SK-N-SH treated with all-trans-retinoic acid at 6 μM for 48 hours (cell line): ENCODE data around the gene SH3RF1.

ENCODE experiments used
- ESRRG ChIP-seq: fragments of 250-450 bp; sonication (Bioruptor Pico); IDR thresholded peaks from 2 replicates; pipeline ENCODE4 v1.6.1; 2021; ENCODE audit warnings: mild to moderate bottlenecking
- ZFP3 ChIP-seq: fragments of 250-450 bp; sonication (Bioruptor Pico); IDR thresholded peaks from 2 replicates; pipeline ENCODE4 v1.5.0; 2020; ENCODE audit warnings: mild to moderate bottlenecking, moderate library complexity
- ZNF565 ChIP-seq: fragments of 450-650 bp; formaldehyde crosslinking; conservative IDR thresholded peaks from 2 replicates; pipeline ENCODE4 v1.5.0; 2020; ENCODE audit warnings: low read depth, mild to moderate bottlenecking, moderate library complexity

GRCh38 chr4:169137558-169137920 is 133.2 kb downstream of the SH3RF1 start:
- TF ChIP-seq ZFP3 (CRISPR knock-in tag): no peak
- no peak for TF ChIP-seq ZNF565 (CRISPR knock-in tag)
- no peak for TF ChIP-seq ESRRG (CRISPR knock-in tag)
